Measurements from ENCODE around the gene KIF21B.

KIF21B gene, protein sequence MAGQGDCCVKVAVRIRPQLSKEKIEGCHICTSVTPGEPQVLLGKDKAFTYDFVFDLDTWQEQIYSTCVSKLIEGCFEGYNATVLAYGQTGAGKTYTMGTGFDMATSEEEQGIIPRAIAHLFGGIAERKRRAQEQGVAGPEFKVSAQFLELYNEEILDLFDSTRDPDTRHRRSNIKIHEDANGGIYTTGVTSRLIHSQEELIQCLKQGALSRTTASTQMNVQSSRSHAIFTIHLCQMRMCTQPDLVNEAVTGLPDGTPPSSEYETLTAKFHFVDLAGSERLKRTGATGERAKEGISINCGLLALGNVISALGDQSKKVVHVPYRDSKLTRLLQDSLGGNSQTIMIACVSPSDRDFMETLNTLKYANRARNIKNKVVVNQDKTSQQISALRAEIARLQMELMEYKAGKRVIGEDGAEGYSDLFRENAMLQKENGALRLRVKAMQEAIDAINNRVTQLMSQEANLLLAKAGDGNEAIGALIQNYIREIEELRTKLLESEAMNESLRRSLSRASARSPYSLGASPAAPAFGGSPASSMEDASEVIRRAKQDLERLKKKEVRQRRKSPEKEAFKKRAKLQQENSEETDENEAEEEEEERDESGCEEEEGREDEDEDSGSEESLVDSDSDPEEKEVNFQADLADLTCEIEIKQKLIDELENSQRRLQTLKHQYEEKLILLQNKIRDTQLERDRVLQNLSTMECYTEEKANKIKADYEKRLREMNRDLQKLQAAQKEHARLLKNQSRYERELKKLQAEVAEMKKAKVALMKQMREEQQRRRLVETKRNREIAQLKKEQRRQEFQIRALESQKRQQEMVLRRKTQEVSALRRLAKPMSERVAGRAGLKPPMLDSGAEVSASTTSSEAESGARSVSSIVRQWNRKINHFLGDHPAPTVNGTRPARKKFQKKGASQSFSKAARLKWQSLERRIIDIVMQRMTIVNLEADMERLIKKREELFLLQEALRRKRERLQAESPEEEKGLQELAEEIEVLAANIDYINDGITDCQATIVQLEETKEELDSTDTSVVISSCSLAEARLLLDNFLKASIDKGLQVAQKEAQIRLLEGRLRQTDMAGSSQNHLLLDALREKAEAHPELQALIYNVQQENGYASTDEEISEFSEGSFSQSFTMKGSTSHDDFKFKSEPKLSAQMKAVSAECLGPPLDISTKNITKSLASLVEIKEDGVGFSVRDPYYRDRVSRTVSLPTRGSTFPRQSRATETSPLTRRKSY (N-terminal part only)

DNA sequence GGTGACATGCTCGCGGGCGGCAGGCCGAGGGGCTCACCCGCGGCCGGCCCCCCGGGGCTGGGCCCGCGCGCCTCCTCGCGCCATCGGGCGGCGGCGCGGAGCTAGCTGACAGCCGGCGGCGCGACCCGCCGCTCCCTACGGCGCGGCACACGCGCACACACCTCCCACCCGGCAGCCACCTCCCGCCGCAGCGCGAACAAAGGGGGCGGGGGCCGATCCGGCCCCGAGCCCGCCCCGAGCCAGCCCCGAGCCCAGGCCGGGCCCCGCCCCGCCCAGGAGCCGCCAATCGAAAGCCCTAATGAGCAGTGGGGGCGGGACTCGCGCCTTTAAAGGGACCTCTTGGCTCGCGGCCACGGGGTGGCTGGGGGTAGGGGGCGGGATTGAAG lies at the start of gene KIF21B:
Gene KIF21B (minus strand): TSS at position 198 of the 386 bp plus-strand sequence. CDS start 331 bp downstream, outside the sequence.
- DNase-seq (peak; percentile 91), ATAC-seq (peak; percentile 72)
- Mint-ChIP-seq H3K27me3 (no peaks in the 10 kb centered on the region), H3K4me1 (peaks cover 76% of the 10 kb centered on the region), H3K4me3 (peak within 1 kb of the TSS; percentile 96 to 99), H3K27ac (peak within 1 kb of the TSS; percentile 88 to 95), H3K9me3 (no peaks in the 10 kb centered on the region)

DNA sequence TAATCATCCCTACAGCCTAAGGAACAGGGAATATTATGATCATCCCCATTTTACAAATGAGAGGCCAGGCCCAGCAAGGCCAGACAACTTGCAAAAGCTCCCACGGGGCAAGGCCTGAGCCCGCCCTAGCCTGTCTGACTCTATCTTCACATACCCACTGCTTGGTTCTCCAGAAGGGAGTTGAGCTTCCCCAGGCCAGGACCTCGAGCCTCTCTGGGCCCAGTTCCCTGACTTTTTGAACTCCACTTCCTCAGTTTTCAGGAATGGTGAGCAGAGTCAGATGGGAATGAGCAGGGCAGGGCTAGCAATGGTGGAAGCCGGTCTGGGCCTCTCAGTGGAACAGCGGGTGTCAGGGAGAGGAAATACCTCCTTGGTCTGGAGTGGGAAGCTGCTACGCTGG lies 49.4 kb upstream of the KIF21B start:
- Mint-ChIP-seq H3K9me3 (no peaks in the 10 kb centered on the region), H3K4me3 (no peak overlapping the region), H3K27ac (no peak overlapping the region), H3K27me3 (no peaks in the 10 kb centered on the region), H3K4me1 (no peaks in the 10 kb centered on the region)
- ATAC-seq, result no peak
- DNase-seq, result no peak

DNA sequence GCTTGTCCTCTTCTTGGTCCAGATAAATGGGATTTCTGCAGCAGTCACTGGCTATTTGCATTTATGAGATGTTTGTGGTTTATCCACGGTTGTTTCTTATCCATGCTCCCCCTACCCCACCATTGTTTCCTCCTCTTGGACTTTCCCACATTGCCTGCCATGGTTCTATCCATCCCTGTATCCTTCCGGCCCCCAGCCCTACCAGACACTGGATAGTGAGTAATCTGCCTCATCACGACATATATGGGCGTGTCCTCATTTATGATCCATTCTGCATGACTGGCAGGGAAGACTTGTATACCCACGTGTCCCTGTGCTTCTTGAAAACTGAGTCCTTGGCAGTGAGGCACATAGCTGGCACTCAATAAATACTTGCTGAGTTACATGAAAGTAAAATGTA lies 48.6 kb upstream of the KIF21B start:
- Mint-ChIP-seq H3K9me3 (no peaks in the 10 kb centered on the region), H3K4me1 (no peaks in the 10 kb centered on the region), H3K4me3 (no peak overlapping the region), H3K27ac (no peak overlapping the region), H3K27me3 (no peaks in the 10 kb centered on the region)
- no peak for DNase-seq
- no peak for ATAC-seq

DNA sequence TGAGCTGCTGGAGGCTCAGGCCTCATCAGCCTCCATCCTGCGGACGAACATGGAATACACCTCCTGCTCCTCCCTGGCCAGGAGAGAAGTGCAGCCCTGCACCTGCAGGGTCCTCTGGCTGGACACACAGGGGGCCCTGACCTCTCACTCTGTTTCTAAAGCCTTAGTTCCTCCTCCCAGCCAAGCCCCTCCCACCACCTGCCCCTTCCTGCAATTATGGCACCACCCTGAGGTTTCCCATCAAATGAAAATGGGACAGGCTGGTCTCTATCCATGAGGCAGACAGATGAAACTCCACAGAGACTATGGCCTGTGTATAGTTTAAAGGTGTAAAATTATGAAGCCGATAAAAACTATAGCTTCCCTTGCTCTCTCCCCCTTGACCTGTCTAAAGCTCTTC lies 46.1 kb upstream of the KIF21B start:
- ATAC-seq, result no peak
- no peak overlapping the region for H3K4me3 Mint-ChIP-seq
- H3K4me1 Mint-ChIP-seq, result no peaks in the 10 kb centered on the region
- H3K27me3 Mint-ChIP-seq, result peaks cover 13% of the 10 kb centered on the region
- no peaks in the 10 kb centered on the region for H3K9me3 Mint-ChIP-seq
- H3K27ac Mint-ChIP-seq, result no peak overlapping the region
- no peak for DNase-seq

DNA sequence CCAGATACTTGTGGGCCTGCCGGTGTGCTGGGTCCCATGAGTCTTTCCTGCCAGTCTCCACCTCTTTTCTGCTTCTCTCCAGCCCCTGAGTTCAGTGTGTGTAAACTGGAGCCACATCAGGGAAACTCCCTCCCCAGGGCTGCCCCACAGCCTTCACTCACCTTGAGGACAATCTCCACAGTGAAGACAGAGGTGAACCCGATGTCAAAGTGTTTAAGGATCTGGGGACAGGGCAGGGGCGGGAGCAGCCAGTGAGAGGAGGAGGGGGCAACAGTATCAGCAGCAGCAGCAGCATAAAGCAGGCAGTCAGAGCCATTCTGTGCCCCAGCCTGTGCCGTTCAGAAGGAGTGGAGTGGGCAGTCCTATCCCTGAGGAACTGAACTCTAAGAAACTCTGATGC lies 45.5 kb upstream of the KIF21B start:
- Mint-ChIP-seq H3K27ac (no peak overlapping the region), H3K9me3 (no peaks in the 10 kb centered on the region), H3K4me1 (no peaks in the 10 kb centered on the region), H3K4me3 (no peak overlapping the region), H3K27me3 (peaks cover 19% of the 10 kb centered on the region)
- DNase-seq, result no peak
- ATAC-seq, result no peak

DNA sequence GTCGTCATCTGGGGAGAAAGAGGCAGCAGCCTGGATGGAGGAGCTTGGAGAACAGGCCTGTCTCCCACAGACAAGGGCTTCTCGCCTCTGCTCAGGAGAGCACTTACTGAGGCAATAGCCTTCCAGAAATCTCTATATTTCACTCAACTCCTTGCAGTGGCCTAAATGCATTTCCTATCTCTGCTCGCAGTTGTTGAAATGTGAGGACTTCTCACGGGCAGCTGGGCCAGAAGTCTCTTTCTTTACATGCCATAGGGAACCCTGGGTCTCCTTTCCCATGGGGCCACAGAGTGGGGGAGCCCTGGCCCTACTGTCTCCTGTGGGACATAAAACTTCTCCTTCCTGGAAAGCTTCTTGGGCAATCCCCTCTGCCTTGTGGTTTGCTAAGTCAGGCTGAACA lies 43.5 kb upstream of the KIF21B start:
- no peak overlapping the region for H3K27ac Mint-ChIP-seq
- H3K27me3 Mint-ChIP-seq, result peaks cover 24% of the 10 kb centered on the region
- DNase-seq, result no peak
- no peak for ATAC-seq
- H3K4me1 Mint-ChIP-seq, result no peaks in the 10 kb centered on the region
- no peaks in the 10 kb centered on the region for H3K9me3 Mint-ChIP-seq
- H3K4me3 Mint-ChIP-seq, result no peak overlapping the region

DNA sequence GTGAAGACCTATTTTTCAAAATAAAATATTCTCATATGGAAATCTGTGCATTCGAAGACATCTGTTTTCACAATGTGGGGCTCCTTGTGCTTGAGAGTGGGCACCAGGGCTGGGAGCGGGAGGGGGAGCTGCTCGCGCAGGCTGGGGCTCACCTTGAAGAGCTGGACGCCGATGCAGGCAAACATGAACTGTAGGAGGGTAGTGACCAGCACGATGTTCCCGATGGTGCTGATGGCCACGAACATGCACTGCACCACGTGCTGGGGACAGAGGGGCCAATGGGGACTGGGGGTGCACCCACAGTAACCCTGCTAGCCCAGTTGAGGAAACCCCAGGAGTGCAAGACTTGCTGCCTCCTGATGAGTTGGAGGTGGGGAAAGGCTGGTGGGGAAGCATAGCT lies 42.2 kb upstream of the KIF21B start:
- Mint-ChIP-seq H3K27me3 (peaks cover 24% of the 10 kb centered on the region), H3K4me3 (no peak overlapping the region), H3K4me1 (no peaks in the 10 kb centered on the region), H3K9me3 (no peaks in the 10 kb centered on the region), H3K27ac (no peak overlapping the region)
- DNase-seq (no peak), ATAC-seq (no peak)

DNA sequence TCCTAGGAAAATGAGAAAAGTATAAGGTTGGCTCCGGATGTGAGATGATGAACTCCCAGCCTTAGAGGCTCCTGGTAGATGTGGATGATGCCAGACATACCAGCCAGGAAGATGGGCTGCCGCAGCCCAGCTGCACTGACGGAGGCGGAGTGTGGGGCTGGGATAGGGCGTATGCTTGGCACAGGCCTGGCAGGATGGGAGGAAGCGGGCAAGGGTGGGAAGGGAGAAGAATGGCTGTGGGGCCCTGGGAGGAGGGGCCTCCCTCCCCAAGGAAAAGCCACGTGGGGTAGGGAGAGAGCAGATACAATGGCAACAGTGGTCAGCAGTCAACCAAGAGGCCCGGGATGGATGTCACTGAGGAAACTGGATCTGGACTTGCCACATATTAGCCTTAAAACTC lies 41.3 kb upstream of the KIF21B start:
- no peak for ATAC-seq
- Mint-ChIP-seq H3K4me3 (no peak overlapping the region), H3K9me3 (no peaks in the 10 kb centered on the region), H3K4me1 (no peaks in the 10 kb centered on the region), H3K27me3 (peaks cover 24% of the 10 kb centered on the region), H3K27ac (no peak overlapping the region)
- no peak for DNase-seq

DNA sequence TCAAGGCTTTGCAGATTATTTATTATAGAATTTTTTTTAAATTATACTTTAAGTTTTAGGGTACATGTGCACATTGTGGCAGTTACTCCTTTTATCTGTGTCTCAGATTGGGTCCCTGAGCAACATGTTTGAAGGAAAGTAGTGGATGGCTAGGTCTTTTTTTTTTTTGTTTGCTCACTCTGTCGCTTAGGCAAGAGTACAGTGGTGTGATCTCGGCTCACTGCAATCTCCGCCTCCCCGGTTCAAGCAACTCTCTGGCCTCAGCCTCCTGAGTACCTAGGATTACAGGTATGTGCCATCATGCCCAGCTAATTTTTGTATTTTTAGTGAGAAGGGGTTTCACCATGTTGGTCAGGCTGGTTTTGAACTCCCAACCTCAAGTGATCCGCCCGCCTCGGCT lies 39.6 kb upstream of the KIF21B start:
- DNase-seq, result no peak
- no peak for ATAC-seq
- H3K9me3 Mint-ChIP-seq, result no peaks in the 10 kb centered on the region
- no peak overlapping the region for H3K27ac Mint-ChIP-seq
- H3K27me3 Mint-ChIP-seq, result peaks cover 24% of the 10 kb centered on the region
- H3K4me3 Mint-ChIP-seq, result no peak overlapping the region
- peaks cover under 1% of the 10 kb centered on the region for H3K4me1 Mint-ChIP-seq

DNA sequence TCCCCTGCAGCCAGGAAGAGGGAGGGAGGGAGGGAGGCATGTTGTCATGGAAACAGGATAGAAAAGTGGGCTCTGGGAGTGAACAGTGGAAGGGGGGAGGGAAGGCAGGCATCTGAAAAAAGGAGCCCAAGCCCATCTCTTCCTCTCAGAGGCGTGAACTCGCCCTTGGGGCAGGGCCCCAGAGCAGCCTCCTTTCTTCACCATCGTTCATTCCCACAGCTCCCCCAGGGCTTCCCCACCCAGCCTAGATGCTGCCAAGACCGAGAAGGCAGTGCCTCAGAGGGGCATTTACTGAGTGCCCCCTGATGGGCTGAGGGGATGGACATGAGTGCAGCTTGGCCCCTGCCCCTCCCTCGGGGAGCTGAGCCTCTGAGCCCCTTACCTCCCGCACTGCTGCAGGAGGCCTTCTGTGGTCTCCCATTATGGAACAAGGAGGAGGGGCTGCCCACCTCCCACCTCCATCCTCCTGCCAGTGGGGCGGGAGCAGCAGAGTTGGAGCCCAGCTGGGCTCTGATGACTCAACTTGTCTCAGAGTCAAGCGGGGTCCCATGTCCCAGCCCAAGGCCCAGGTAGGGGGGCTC lies 39.1 kb upstream of the KIF21B start:
- Mint-ChIP-seq H3K4me1 (peaks cover 6% of the 10 kb centered on the region), H3K9me3 (no peaks in the 10 kb centered on the region), H3K4me3 (no peak overlapping the region), H3K27ac (no peak overlapping the region), H3K27me3 (peaks cover 24% of the 10 kb centered on the region)
- no peak for ATAC-seq
- DNase-seq, result no peak

DNA sequence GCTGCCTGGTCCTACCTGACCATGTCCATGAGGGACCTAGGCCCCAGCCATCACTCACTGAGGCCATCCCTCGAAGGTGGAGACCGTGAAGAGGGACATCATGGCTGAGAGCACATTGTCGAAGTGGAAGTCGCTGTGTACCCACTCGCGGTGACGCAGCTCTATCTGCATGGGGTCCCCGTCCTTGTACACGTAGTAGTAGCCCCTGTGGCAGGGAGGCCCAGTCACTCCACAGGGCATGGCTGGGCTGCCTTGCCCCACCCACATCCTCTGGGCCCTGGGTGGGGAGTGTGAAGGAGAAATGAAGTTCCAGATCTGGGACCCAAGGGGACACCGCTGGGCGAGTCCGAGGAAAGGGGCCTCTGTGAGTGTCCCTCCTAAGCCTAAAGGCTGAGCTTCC lies 38.4 kb upstream of the KIF21B start:
- Mint-ChIP-seq H3K4me3 (no peak overlapping the region), H3K27me3 (peaks cover 27% of the 10 kb centered on the region), H3K9me3 (no peaks in the 10 kb centered on the region), H3K27ac (no peak overlapping the region), H3K4me1 (peaks cover 13% of the 10 kb centered on the region)
- DNase-seq (no peak), ATAC-seq (no peak)

DNA sequence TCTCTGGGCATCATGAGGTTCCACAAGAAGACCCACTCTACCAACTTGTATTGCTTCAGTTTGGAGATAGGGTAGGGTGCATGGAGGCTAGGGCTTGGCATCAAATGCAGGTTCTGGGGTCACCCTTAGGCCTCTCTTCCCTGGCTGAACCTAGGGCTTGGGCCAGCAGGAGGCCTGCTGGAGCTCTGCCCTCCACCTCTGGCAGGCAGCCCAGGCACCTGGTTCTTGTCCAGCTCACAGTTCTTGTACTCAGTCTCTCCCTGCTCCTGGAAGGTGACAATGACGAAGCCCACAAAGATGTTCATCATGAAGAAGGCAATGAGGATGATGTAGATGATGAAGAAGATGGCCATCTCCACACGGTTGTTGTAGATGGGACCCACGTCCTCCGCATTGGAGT lies 37.5 kb upstream of the KIF21B start:
- H3K27ac Mint-ChIP-seq, result peak overlapping the region in 1 of 2 donors; percentile 44
- no peak for DNase-seq
- ATAC-seq, result no peak
- H3K27me3 Mint-ChIP-seq, result peaks cover 28% of the 10 kb centered on the region
- H3K4me3 Mint-ChIP-seq, result no peak overlapping the region
- H3K9me3 Mint-ChIP-seq, result no peaks in the 10 kb centered on the region
- H3K4me1 Mint-ChIP-seq, result peaks cover 16% of the 10 kb centered on the region

DNA sequence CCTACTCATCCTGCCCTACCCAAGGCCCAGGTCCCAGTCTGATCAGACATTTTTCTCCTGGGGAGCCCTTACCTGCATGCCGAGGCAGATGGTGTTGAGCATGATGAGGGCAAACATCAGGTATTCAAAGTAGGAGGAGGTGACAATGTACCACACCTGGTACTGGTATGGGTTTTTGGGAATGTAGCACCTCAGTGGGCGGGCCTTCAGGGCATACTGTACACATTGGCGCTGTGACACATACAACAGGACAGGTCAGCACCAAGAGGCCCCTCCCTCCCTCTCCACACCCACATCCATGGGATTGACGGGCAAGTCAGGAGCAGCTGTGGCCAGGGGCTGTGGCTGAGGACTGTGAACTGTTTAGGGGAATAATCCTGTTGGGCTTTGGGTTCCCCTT lies 37.1 kb upstream of the KIF21B start:
- Mint-ChIP-seq H3K4me3 (no peak overlapping the region), H3K9me3 (no peaks in the 10 kb centered on the region), H3K27ac (no peak overlapping the region), H3K4me1 (peaks cover 16% of the 10 kb centered on the region), H3K27me3 (peaks cover 27% of the 10 kb centered on the region)
- DNase-seq, result no peak
- ATAC-seq, result no peak

DNA sequence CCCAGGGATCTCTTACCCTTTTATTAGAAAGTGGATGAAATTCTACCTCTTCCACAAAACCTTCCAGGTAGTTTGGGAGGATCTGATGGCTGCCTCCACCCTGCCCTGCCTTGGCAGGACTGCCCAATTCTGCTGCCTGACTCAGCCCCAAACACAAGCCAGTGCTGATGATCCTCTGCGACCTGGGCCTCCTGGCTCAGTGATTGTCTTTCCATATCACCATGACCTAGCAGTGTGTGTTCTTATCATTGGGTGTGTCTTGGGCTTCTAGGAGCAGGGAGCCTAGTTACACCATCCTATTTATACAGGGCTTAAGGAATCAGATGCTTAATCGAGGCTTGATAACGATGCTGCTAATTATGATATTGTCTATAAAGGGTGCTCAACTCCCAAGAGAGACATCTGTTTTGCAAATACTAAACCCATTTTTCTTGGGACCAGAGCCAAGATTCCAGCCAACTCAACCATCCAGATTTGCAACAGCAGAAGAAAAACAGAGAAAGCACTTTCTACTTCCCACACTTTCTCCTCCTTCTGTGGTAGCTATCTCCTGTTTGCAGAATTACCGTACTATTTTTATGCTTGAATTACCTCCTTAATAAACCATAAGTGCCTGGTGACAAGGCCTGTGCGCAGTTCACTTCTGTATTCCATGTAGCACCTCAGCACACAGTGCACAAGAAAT lies 36.5 kb upstream of the KIF21B start:
- Mint-ChIP-seq H3K27me3 (peaks cover 27% of the 10 kb centered on the region), H3K27ac (no peak overlapping the region), H3K9me3 (no peaks in the 10 kb centered on the region), H3K4me1 (peaks cover 16% of the 10 kb centered on the region), H3K4me3 (no peak overlapping the region)
- DNase-seq (no peak), ATAC-seq (no peak)

DNA sequence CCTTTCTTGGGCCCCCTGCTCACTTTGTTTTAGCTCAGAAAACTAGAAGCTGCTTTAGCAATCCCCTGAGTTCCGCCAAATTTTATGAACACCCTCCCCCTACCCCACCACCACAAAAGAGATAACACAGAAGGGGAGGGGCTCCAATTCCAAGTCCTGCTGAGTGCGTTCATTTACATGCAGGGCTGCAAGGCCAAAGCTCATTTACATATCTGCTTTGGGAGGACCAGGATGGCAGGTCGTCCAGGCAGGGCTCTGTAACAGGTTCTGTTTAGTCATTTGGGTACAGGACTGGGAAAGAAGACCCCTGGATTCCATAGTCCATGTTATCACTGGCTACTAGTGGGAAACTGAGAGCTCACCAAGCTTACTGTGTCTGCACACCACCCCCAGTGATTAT lies 35.9 kb upstream of the KIF21B start:
- DNase-seq (no peak), ATAC-seq (no peak)
- no peak overlapping the region for H3K27ac Mint-ChIP-seq
- H3K27me3 Mint-ChIP-seq, result peaks cover 22% of the 10 kb centered on the region
- no peaks in the 10 kb centered on the region for H3K9me3 Mint-ChIP-seq
- H3K4me1 Mint-ChIP-seq, result peaks cover 16% of the 10 kb centered on the region
- H3K4me3 Mint-ChIP-seq, result no peak overlapping the region

Data from stimulated activated naive CD8-positive, alpha-beta T cell treated with anti-CD3 and anti-CD28 coated beads, Interleukin-15, amount 100 ng/mL, for 72 hours (primary cell).